Smooth muscle cell (in vitro differentiated cells): Measurements from ENCODE around the gene RALGPS1. TPM values are rescaled to one million over a fixed set of nuclear protein-coding genes. Genes with fewer than 3 reads are reported as not detected.
"Not testable (repeated sequence)": the region's sequence is repeated elsewhere in the genome, so short reads cannot be mapped to it uniquely, and the experiment has no call there.

Source experiments
- DNase-seq: peaks from one replicate; lab custom pipeline; 2025; ENCODE audit not compliant: unreplicated experiment; lab: John Stamatoyannopoulos, UW
- H2AFZ ChIP-seq: fragments of 200-600 bp; sonication (generic); 2 replicates; pipeline ENCODE4 v1.6.0; 2016; ENCODE audit warnings: antibody characterized with exemption, low read depth, mild to moderate bottlenecking
- H3F3A ChIP-seq: fragments of 200-600 bp; sonication (generic); 2 replicates; pipeline ENCODE4 v1.6.0; 2017; ENCODE audit warnings: antibody characterized with exemption, low read depth
- H3K27ac ChIP-seq: fragments of 200-600 bp; sonication (generic); 2 replicates; pipeline ENCODE4 v1.5.1; 2016; ENCODE audit warnings: low read depth, mild to moderate bottlenecking
- H3K27me3 ChIP-seq: fragments of 200-600 bp; sonication (generic); 2 replicates; pipeline ENCODE4 v1.6.1; 2016; ENCODE audit warnings: low read depth, mild to moderate bottlenecking
- H3K36me3 ChIP-seq: fragments of 200-600 bp; sonication (generic); 2 replicates; pipeline ENCODE4 v1.5.1; 2016; ENCODE audit warnings: low read depth
- H3K4me1 ChIP-seq: fragments of 200-600 bp; sonication (generic); 2 replicates; pipeline ENCODE4 v1.5.1; 2016; ENCODE audit warnings: low read depth
- H3K4me2 ChIP-seq: fragments of 200-600 bp; sonication (generic); 2 replicates; pipeline ENCODE4 v1.6.0; 2016; ENCODE audit warnings: mild to moderate bottlenecking
- H3K4me3 ChIP-seq: fragments of 200-600 bp; sonication (generic); 2 replicates; pipeline ENCODE4 v1.5.1; 2016; ENCODE audit warnings: mild to moderate bottlenecking
- H3K79me2 ChIP-seq: fragments of 200-600 bp; sonication (generic); 2 replicates; pipeline ENCODE4 v1.6.0; 2016; ENCODE audit warnings: low read depth, mild to moderate bottlenecking
- H3K9ac ChIP-seq: fragments of 200-600 bp; sonication (generic); 2 replicates; pipeline ENCODE4 v1.6.0; 2016; ENCODE audit warnings: low read depth
- H3K9me3 ChIP-seq: fragments of 200-600 bp; sonication (generic); replicated peaks from 2 replicates; pipeline ENCODE4 v1.5.1; 2016; ENCODE audit warnings: low read depth
- H4K20me1 ChIP-seq: fragments of 200-600 bp; sonication (generic); 2 replicates; pipeline ENCODE4 v1.6.0; 2016; ENCODE audit warnings: low read depth
- WGBS: methylation state at CpG from one replicate; pipeline ENCODE4 v1.1.7; 2016; ENCODE audit warnings: low lambda C conversion rate; 5-methylcytosine and 5-hydroxymethylcytosine counted together
- polyA plus RNA-seq: library from polyadenylated mRNA; unstranded; fragments of >200 nt; fragmentation: Nextera tagmentation; extraction: Ambion mirVana; gene quantifications from 2 replicates; pipeline ENCODE4 v1.2.1, GENCODE V29; 2016
- total RNA-seq: library from RNA; depleted of rRNA; stranded (reverse); fragments of >200 nt; gene quantifications from 2 replicates; pipeline ENCODE4 v1.2.3, GENCODE V29; 2014
- TF ChIP-seq, protein P1 (sequence below): fragments of 200-600 bp; sonication (generic); IDR thresholded peaks from 2 replicates; pipeline ENCODE4 v1.5.1; 2017; ENCODE audit warnings: borderline replicate concordance, mild to moderate bottlenecking, antibody characterized with exemption; ENCODE audit not compliant: insufficient read depth, poor library complexity, severe bottlenecking

The RALGPS1 gene
- total and polyA plus RNA-seq, 2 experiments from 2014 or later = 2.1 to 4.0 TPM

DNA sequence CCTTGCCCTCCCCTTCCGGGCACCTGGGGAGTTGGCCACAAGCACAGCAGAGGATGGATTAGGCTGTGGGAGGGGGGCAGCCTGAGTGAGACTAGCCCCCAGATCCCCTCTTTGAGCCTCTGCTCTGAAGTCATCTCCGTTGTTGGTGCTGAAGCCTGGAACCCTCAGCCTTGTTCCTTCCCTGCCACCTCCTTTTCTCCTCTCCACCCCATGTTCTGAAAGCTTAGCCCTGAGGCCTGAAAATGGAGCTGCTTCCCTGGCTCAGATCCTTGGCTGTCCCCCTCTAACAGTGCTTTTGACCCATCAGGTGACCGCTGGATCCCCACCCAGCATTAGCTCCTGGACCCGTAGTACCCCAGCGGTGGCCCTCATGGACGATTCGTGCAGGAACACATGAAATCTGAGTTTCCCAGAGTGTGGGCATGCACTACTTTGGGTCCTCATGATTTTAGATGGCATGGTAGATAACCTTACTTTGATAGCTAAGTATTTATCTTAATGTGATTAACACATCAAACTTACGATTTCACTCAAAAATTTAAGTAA, 229.4 kb downstream of the RALGPS1 start:
- WGBS = 94% methylated on average over 8 of the region's 8 CpGs

DNA sequence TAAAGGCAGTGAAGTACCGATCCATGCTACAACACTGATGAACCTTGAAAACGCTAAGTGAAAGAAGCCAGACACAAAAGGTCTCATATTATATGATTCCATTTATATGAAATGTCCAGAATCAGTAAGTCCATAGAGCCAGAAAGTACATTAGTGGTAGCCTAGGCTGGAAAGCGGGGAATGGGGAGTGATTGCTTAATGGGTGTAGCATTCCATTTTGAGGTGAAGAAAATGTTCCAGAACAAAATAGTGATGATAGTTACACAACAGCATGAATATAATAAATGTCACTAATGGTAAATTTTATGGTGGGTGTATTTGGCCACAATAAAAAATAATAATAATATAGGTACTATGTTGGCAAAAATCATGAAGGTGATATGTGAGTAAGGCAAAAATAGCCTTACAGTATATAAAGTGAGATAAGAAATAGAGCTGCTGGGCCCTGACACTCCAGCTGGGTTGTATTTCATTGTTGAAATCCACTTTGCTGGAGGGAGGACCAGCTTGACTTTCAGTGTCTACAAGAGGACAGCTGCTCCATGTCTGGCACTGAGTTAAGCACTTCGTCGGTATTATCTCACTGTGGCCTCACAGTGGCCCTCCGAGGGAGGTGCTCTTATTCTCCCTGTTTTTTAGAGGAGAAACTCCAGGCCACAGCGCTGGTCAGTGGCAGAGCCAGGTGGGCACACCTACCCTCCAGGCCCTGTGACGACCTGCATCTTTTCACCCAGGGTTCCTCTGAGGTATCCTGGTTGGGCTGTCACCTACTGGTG, 230.3 kb downstream of the RALGPS1 start:
- Histone ChIP-seq H3K4me3 (no peak overlapping the region), H3K79me2 (no peaks in the 10 kb centered on the region), H3K27me3 (no peaks in the 10 kb centered on the region), H3K9me3 (no peaks in the 10 kb centered on the region), H2AFZ (no peak overlapping the region), H3F3A (no peaks in the 10 kb centered on the region), H3K4me2 (no peak overlapping the region), H3K9ac (no peak overlapping the region), H3K4me1 (peaks cover 7% of the 10 kb centered on the region), H3K27ac (no peak overlapping the region), H3K36me3 (no peaks in the 10 kb centered on the region), H4K20me1 (no peaks in the 10 kb centered on the region)
- TF ChIP-seq, protein P1, sequence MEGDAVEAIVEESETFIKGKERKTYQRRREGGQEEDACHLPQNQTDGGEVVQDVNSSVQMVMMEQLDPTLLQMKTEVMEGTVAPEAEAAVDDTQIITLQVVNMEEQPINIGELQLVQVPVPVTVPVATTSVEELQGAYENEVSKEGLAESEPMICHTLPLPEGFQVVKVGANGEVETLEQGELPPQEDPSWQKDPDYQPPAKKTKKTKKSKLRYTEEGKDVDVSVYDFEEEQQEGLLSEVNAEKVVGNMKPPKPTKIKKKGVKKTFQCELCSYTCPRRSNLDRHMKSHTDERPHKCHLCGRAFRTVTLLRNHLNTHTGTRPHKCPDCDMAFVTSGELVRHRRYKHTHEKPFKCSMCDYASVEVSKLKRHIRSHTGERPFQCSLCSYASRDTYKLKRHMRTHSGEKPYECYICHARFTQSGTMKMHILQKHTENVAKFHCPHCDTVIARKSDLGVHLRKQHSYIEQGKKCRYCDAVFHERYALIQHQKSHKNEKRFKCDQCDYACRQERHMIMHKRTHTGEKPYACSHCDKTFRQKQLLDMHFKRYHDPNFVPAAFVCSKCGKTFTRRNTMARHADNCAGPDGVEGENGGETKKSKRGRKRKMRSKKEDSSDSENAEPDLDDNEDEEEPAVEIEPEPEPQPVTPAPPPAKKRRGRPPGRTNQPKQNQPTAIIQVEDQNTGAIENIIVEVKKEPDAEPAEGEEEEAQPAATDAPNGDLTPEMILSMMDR = no peak
- WGBS = 80% methylated on average over 8 of the region's 8 CpGs
- no peak for DNase-seq

More for the DNA sequence above, 229.4 kb downstream of the RALGPS1 start:
- H2AFZ ChIP-seq = no peak overlapping the region
- H3K4me2 ChIP-seq = no peak overlapping the region
- TF ChIP-seq, protein P1 = no peak
- no peaks in the 10 kb centered on the region for H3K27me3 ChIP-seq
- H3F3A ChIP-seq = no peaks in the 10 kb centered on the region
- no peaks in the 10 kb centered on the region for H3K9me3 ChIP-seq
- no peak overlapping the region for H3K27ac ChIP-seq
- no peak overlapping the region for H3K9ac ChIP-seq
- no peaks in the 10 kb centered on the region for H4K20me1 ChIP-seq
- no peak overlapping the region for H3K4me3 ChIP-seq
- DNase-seq = no peak
- H3K4me1 ChIP-seq = peaks cover 7% of the 10 kb centered on the region
- no peaks in the 10 kb centered on the region for H3K36me3 ChIP-seq
- H3K79me2 ChIP-seq = no peaks in the 10 kb centered on the region

DNA sequence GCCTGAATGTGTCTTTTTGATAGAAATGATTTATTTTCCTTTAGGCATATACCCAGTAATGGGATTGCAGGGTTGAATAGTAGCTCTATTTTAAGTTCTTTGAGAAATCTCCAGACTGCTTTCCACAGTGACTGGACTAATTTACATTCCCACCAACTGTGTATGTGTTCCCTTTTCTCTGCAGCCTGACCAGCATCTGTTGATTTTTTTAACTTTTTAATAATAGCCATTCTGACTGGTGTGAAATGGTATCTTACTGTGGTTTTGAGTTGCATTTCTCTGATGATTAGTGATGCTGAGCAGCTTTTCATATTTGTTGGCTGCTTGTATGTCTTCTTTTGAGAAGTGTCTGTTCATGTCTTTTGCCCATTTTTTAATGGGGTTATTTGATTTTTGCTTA, 232.3 kb downstream of the RALGPS1 start:
- H3K4me1 ChIP-seq, H3K9me3 ChIP-seq, H3K79me2 ChIP-seq, H3K36me3 ChIP-seq, H4K20me1 ChIP-seq, H3K9ac ChIP-seq, H2AFZ ChIP-seq, DNase-seq, H3K4me2 ChIP-seq, H3F3A ChIP-seq, H3K27ac ChIP-seq, H3K4me3 ChIP-seq, H3K27me3 ChIP-seq: not testable (repeated sequence)

DNA sequence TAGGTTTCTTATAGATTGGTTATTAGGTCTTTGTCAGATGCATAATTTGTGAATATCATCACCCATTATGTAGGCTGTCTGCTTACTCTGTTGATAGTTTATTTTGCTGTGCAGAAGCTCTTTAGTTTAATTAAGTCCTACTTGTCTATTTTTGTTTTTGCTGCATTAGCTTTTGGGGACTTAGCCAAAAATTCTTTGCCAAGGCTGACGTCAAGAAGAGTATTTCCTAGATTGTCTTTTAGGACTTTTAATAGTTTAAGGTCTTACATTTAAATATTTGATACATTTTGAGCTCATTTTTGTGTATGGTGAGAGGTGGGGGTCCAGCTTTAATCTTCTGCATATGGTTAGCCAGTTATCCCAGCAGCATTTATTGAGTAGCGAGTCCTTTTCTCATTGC, 232.7 kb downstream of the RALGPS1 start:
- peaks cover 7% of the 10 kb centered on the region for H3K4me1 ChIP-seq
- H4K20me1 ChIP-seq = no peaks in the 10 kb centered on the region
- WGBS = 94% methylated on average over 2 of the region's 2 CpGs
- H3K9ac ChIP-seq = no peak overlapping the region
- H3K27ac ChIP-seq = no peak overlapping the region
- H3K27me3 ChIP-seq = no peaks in the 10 kb centered on the region
- H3K4me3 ChIP-seq = no peak overlapping the region
- no peaks in the 10 kb centered on the region for H3F3A ChIP-seq
- H3K4me2 ChIP-seq = no peak overlapping the region
- no peaks in the 10 kb centered on the region for H3K79me2 ChIP-seq
- no peak for DNase-seq
- no peaks in the 10 kb centered on the region for H3K36me3 ChIP-seq
- TF ChIP-seq, protein P1 = no peak
- H3K9me3 ChIP-seq = no peaks in the 10 kb centered on the region
- no peak overlapping the region for H2AFZ ChIP-seq
